Lower leg skin (tissue), 3 donors: ENCODE measurements around the gene PRDM16.

Experiments
- CTCF ChIP-seq, 3 donors: fragments of 450-650 bp; IDR thresholded peaks; one replicate each; pipeline ENCODE4 v1.5.1; 2016; ENCODE audit warnings: antibody characterized with exemption in 3 of 3, mild to moderate bottlenecking in 3 of 3, moderate library complexity in 2 of 3
- POLR2A ChIP-seq, 2 donors: fragments of 450-650 bp; IDR thresholded peaks; one replicate each; pipeline ENCODE4 v1.6.1; 2016 to 2017; ENCODE audit warnings: antibody characterized with exemption in 2 of 2, mild to moderate bottlenecking in 1 of 2, moderate library complexity in 1 of 2

- TF ChIP-seq POLR2A (IDR thresholded peaks at IDR 0.05) (no peak), CTCF (IDR thresholded peaks at IDR 0.05) (no peak)
These were observed 401.8 kb downstream of the PRDM16 start for GRCh38 chr1:3470650-3471355.
